Ovary (tissue), 9 donors: ENCODE measurements around the gene SFPQ. TPM values are rescaled to one million over a fixed set of nuclear protein-coding genes. Genes with fewer than 3 reads are reported as not detected.

Experiments used
- DNase-seq, 5 donors: peaks; one replicate each; pipeline ENCODE4 v3.0.0-alpha.2; 2019 to 2020
- H3K27ac ChIP-seq, 2 donors: fragments of 200-600 bp; one replicate each; pipeline versions ENCODE4 v1.5.1 to v1.8.0; 2019 to 2022
- H3K27me3 ChIP-seq: fragments of 200-600 bp; one replicate; pipeline ENCODE4 v1.8.0; 2022
- H3K36me3 ChIP-seq: fragments of 200-600 bp; sonication (generic); one replicate; pipeline ENCODE4 v1.5.1; 2019
- H3K4me1 ChIP-seq: one replicate; pipeline ENCODE4 v1.8.1; 2013; ENCODE audit warnings: mild to moderate bottlenecking, moderate library complexity; ENCODE audit not compliant: insufficient read depth
- H3K4me3 ChIP-seq: fragments of 200-600 bp; sonication (generic); one replicate; pipeline ENCODE4 v1.5.1; 2017
- H3K9me3 ChIP-seq, 2 donors: fragments of 200-600 bp in 1 of 2; sonication (generic) in 1 of 2; one replicate each; pipeline versions ENCODE4 v1.5.1 to v1.8.1; 2013 to 2019; ENCODE audit warnings: mild to moderate bottlenecking in 1 of 2, moderate library complexity in 1 of 2
- EP300 ChIP-seq: sonication (generic); formaldehyde crosslinking; IDR thresholded peaks from one replicate; pipeline ENCODE4 v1.6.1; 2017; ENCODE audit warnings: antibody characterized with exemption
- POLR2A ChIP-seq: fragments of 450-650 bp; IDR thresholded peaks from one replicate; pipeline ENCODE4 v1.6.1; 2017; ENCODE audit warnings: antibody characterized with exemption, mild to moderate bottlenecking, moderate library complexity
- whole genome bisulfite sequencing, 3 donors: extraction: QIAGEN DNeasy Blood & Tissue Kit in 1 of 3; methylation state at CpG; one replicate each; pipeline versions ENCODE4 v1.1.5 to v1.1.7; 2013 to 2017; 5-methylcytosine and 5-hydroxymethylcytosine counted together
- intact Hi-C, 4 donors: fragments of 100-400 bp; cut with DNase I; formaldehyde crosslinking; loops; one replicate each; pipeline versions ENCODE4 v1.11.0 to v1.15.1; 2022 to 2023
- polyA plus RNA-seq, 2 donors: library from polyadenylated mRNA; stranded (reverse); fragments of 200-250 nt in 1 of 2; fragments of 350-450 nt in 1 of 2; fragmentation: Illumina TruSeq in 1 of 2; extraction: RNeasy Lipid Tissue Mini Kit (QIAGEN cat#74804) in 1 of 2; gene quantifications; one replicate each; pipeline ENCODE4 v1.2.3, GENCODE V29; 2013 to 2014
- total RNA-seq, 7 donors: library from RNA; depleted of rRNA in 2 of 7; stranded (reverse); fragments of >200 nt in 2 of 7; fragmentation: NEBNext Ultra II Directional in 3 of 7; extraction: Animal tissue kit (Norgen Biotek cat#: 25700) in 3 of 7; gene quantifications; one replicate each; pipeline versions ENCODE4 v1.1.0 to v1.2.4, GENCODE V29; 2016 to 2023
- TF ChIP-seq, protein P1 (sequence below), 3 donors: fragments of 450-650 bp in 2 of 3; fragments of 200-600 bp in 1 of 3; IDR thresholded peaks; one replicate each; pipeline versions ENCODE4 v1.5.1 to v1.8.0; 2016 to 2022; ENCODE audit warnings: antibody characterized with exemption in 3 of 3, mild to moderate bottlenecking in 1 of 3
- donor health status: DM: no; HTN: no; CAD: no; lungs with moderate emphysema.
- donor health status: DM: no; HTN: no; CAD: no.
- donor health status: Bipolar disorder and iron deficiency.
- donor health status: DM: yes; HTN: yes; CAD: no.
- donor health status: DM: no; HTN: no; CAD: no.
- donor health status: DM: yes; HTN: yes; CAD: no.

SFPQ gene
- total and polyA plus RNA-seq, 9 donors: 205 to 295 (median 270) TPM

DNA sequence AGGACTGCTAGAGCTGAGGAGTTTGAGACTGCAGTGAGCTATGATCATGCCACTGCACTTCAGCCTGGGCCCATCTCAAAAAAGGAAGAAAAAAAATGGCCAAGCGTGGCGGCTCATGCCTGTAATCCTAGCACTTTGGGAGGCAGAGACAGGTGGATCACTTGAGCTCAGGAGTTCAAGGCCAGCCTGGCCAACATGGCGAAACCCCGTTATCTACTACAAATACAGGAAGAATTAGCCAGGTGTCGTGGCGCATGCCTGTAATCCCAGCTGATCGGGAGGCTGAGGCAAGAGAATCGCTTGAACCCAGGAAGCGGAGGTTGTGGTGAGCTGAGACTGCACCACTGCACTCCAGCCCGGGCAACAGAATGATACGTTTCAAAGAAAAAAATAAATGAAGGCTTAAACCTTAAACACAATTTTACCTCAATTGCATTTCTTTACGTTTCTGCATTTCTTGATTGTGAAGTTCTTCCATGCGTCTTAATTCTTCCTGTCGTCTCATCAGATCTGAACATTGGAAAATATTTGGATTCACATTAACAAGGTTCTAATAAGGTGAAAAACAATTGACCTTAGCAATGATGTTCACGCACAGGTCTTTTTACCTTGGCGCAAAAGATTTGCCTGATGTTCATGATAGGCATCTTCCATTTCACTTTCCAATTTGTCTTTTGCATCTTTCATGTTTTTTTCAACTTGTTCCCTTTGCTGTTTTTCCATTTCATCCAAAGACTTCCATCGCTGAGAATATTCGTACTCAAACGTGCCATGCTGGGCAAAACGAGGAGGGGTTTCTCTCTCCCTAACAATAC, 4.2 kb downstream of the SFPQ start:
- H3K36me3 ChIP-seq: no peaks in the 10 kb centered on the region
- peaks cover 4% of the 10 kb centered on the region for H3K4me1 ChIP-seq
- WGBS, 3 donors: 47 to 58% (median 50%) methylated on average over 20 of the region's 20 CpGs
- no peak for TF ChIP-seq EP300
- TF ChIP-seq, protein P1, sequence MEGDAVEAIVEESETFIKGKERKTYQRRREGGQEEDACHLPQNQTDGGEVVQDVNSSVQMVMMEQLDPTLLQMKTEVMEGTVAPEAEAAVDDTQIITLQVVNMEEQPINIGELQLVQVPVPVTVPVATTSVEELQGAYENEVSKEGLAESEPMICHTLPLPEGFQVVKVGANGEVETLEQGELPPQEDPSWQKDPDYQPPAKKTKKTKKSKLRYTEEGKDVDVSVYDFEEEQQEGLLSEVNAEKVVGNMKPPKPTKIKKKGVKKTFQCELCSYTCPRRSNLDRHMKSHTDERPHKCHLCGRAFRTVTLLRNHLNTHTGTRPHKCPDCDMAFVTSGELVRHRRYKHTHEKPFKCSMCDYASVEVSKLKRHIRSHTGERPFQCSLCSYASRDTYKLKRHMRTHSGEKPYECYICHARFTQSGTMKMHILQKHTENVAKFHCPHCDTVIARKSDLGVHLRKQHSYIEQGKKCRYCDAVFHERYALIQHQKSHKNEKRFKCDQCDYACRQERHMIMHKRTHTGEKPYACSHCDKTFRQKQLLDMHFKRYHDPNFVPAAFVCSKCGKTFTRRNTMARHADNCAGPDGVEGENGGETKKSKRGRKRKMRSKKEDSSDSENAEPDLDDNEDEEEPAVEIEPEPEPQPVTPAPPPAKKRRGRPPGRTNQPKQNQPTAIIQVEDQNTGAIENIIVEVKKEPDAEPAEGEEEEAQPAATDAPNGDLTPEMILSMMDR (IDR thresholded peaks at IDR 0.05): no peak
- H3K27me3 ChIP-seq: no peaks in the 10 kb centered on the region
- intact Hi-C loops: no loop called here
- DNase-seq: no peak
- H3K9me3 ChIP-seq: no peaks in the 10 kb centered on the region
- H3K27ac ChIP-seq: no peak overlapping the region
- H3K4me3 ChIP-seq: no peak overlapping the region

DNA sequence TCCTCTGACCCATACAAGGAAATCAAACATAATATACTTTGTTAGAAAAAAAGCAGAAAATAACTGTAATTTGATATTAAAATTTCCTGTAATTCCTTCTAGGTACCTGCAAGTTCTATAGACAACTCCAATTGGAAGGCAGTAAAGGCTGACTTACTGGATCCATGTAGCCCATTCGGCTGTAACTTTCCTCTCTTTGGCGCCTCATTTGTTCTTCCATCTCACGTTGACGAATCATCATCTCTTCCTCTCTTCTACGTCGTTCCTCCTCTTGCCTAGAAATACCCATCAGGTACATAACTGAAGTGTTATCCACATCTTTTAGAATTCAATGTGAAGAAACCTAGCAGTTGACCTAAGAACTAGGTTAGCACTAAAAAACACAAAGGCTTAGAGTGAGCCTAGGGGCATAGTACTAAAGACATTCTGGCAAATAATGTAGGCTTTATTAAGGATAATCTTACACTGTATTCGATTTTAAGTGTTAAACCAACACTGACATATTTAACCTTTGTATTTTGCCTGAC, 5.1 kb downstream of the SFPQ start:
- 56 to 62% (median 59%) methylated on average over 7 of the region's 7 CpGs for WGBS, 3 donors
- DNase-seq: no peak
- Histone ChIP-seq H3K36me3 (no peaks in the 10 kb centered on the region), H3K4me1 (peaks cover 4% of the 10 kb centered on the region), H3K27ac (no peak overlapping the region), H3K4me3 (no peak overlapping the region), H3K9me3 (no peaks in the 10 kb centered on the region), H3K27me3 (no peaks in the 10 kb centered on the region)
- intact Hi-C loops: no loop called here
- TF ChIP-seq EP300 (no peak), POLR2A (no peak)
- TF ChIP-seq, protein P1 (IDR thresholded peaks at IDR 0.05): no peak

DNA sequence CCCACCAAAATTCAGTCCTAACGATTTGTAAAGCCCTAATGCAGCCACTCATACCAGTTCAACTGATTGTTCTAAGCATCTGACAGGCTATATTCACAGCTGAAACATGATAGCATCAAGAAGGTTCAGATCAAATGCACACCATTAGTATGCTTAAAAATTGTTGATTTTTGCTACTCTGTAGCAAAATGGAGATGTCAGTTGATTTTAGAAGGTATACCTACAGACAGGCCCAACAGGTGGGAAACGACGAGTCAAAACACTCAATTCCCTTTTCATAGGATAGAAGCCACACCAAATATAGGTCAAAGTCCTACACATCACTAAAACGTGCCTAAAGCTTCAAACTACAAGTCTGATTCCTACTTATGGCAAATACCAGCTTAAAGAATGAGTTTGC, 6.7 kb downstream of the SFPQ start:
- WGBS, 3 donors: 40 to 48% (median 46%) methylated on average over 4 of the region's 4 CpGs
- H3K4me3 ChIP-seq: no peak overlapping the region
- intact Hi-C loops: no loop called here
- no peak for DNase-seq
- no peaks in the 10 kb centered on the region for H3K9me3 ChIP-seq
- H3K4me1 ChIP-seq: peaks cover 4% of the 10 kb centered on the region
- no peak for TF ChIP-seq POLR2A
- TF ChIP-seq EP300: no peak
- TF ChIP-seq, protein P1 (IDR thresholded peaks at IDR 0.05): no peak
- no peaks in the 10 kb centered on the region for H3K36me3 ChIP-seq
- H3K27ac ChIP-seq: no peak overlapping the region
- H3K27me3 ChIP-seq: no peaks in the 10 kb centered on the region

DNA sequence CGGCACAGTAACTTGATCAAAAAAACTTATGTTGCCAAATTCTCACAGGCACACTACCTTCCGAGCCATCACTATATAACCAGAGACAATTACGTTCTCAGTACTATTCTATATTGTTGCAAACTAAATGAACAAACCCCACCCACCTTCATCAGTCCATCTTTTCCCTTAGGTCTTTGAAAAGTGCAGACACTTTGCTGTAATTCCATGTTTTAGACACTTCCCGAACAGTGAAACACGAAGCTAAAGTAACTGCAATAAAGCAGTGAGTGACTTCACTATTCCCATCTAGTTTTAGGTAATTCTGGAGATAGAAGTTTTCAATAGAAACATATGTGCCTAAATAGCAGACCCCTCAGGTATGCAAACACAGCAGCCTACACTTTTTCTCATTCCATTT, 7.7 kb downstream of the SFPQ start:
- no peak overlapping the region for H3K4me3 ChIP-seq
- no peak overlapping the region for H3K27ac ChIP-seq
- TF ChIP-seq POLR2A (no peak), EP300 (no peak)
- TF ChIP-seq, protein P1 (IDR thresholded peaks at IDR 0.05): no peak
- intact Hi-C loops: no loop called here
- H3K4me1 ChIP-seq: peaks cover 4% of the 10 kb centered on the region
- no peaks in the 10 kb centered on the region for H3K27me3 ChIP-seq
- no peaks in the 10 kb centered on the region for H3K9me3 ChIP-seq
- no peaks in the 10 kb centered on the region for H3K36me3 ChIP-seq
- WGBS, 3 donors: 47 to 55% (median 49%) methylated on average over 5 of the region's 5 CpGs
- DNase-seq: no peak
